GM23338 (cell line): ENCODE results near the gene GPR158.

Source experiments
- CREB1 ChIP-seq: fragments of 250-450 bp; sonication (Bioruptor Pico); IDR thresholded peaks from 2 replicates; pipeline ENCODE4 v1.5.0; 2020; ENCODE audit warnings: low read depth, mild to moderate bottlenecking, moderate library complexity
- CTCF ChIP-seq, 2 experiments: fragments of 200-600 bp in 1 of 2; sonication (generic) in 1 of 2; conservative IDR thresholded peaks; 2 replicates each; pipeline versions ENCODE4 v1.5.1 to v1.6.1; 2016 to 2017; ENCODE audit warnings: antibody characterized with exemption in 2 of 2, low read depth in 2 of 2, mild to moderate bottlenecking in 2 of 2, moderate library complexity in 1 of 2
- ETS1 ChIP-seq: IDR thresholded peaks from 2 replicates; pipeline ENCODE4 v1.6.1; 2016; ENCODE audit warnings: antibody characterized with exemption
- EZH2 ChIP-seq: fragments of 200-600 bp; sonication (generic); IDR thresholded peaks from one replicate; pipeline ENCODE4 v1.8.0; 2017; ENCODE audit warnings: antibody characterized with exemption, mild to moderate bottlenecking, low read depth; ENCODE audit not compliant: unreplicated experiment
- EZH2phosphoT487 ChIP-seq: fragments of 200-600 bp; sonication (generic); IDR thresholded peaks from one replicate; pipeline ENCODE4 v1.8.1; 2018; ENCODE audit warnings: antibody characterized with exemption; ENCODE audit not compliant: unreplicated experiment
- JUNB ChIP-seq: IDR thresholded peaks from one replicate; pipeline ENCODE4 v1.6.1; 2016; ENCODE audit warnings: antibody characterized with exemption; ENCODE audit not compliant: unreplicated experiment
- NANOG ChIP-seq: IDR thresholded peaks from 2 replicates; pipeline ENCODE4 v1.6.1; 2016; ENCODE audit warnings: antibody characterized with exemption, borderline replicate concordance
- POLR2AphosphoS5 ChIP-seq: IDR thresholded peaks from 2 replicates; pipeline ENCODE4 v1.6.1; 2016; ENCODE audit warnings: antibody characterized with exemption, low read depth
- REST ChIP-seq: IDR thresholded peaks from one replicate; pipeline ENCODE4 v1.6.1; 2018; ENCODE audit warnings: antibody characterized with exemption; ENCODE audit not compliant: unreplicated experiment
- STAT1 ChIP-seq: IDR thresholded peaks from one replicate; pipeline ENCODE4 v1.6.1; 2016; ENCODE audit warnings: antibody characterized with exemption; ENCODE audit not compliant: unreplicated experiment
- ZNF114 ChIP-seq: fragments of 250-450 bp; sonication (Bioruptor Pico); IDR thresholded peaks from 2 replicates; pipeline ENCODE4 v1.5.0; 2020; ENCODE audit warnings: mild to moderate bottlenecking, moderate library complexity

GRCh38 chr10:25556457-25556856 lies 381.7 kb downstream of the GPR158 start:
- no peak for TF ChIP-seq EZH2phosphoT487
- no peak for TF ChIP-seq REST
- TF ChIP-seq NANOG, result no peak
- TF ChIP-seq CREB1 (CRISPR knock-in tag), result no peak
- TF ChIP-seq CTCF (conservative IDR thresholded peaks at IDR 0.05; ENCODE audit: low read depth in 2 of 2), result no peak
- TF ChIP-seq EZH2, result no peak
- no peak for TF ChIP-seq POLR2AphosphoS5
- TF ChIP-seq JUNB, result no peak
- no peak for TF ChIP-seq ETS1
- TF ChIP-seq ZNF114 (CRISPR knock-in tag), result no peak
- no peak for TF ChIP-seq STAT1
